SH-SY5Y (cell line): ENCODE results near the gene KRTAP5-5.

Source experiments
- GATA2 ChIP-seq: IDR thresholded peaks from 2 replicates; pipeline ENCODE4 v1.6.1; 2011; ENCODE audit warnings: mild to moderate bottlenecking, low read depth, low read length
- GATA3 ChIP-seq: IDR thresholded peaks from 2 replicates; pipeline ENCODE4 v1.6.1; 2011; ENCODE audit warnings: low read depth, mild to moderate bottlenecking, low read length, moderate library complexity

DNA sequence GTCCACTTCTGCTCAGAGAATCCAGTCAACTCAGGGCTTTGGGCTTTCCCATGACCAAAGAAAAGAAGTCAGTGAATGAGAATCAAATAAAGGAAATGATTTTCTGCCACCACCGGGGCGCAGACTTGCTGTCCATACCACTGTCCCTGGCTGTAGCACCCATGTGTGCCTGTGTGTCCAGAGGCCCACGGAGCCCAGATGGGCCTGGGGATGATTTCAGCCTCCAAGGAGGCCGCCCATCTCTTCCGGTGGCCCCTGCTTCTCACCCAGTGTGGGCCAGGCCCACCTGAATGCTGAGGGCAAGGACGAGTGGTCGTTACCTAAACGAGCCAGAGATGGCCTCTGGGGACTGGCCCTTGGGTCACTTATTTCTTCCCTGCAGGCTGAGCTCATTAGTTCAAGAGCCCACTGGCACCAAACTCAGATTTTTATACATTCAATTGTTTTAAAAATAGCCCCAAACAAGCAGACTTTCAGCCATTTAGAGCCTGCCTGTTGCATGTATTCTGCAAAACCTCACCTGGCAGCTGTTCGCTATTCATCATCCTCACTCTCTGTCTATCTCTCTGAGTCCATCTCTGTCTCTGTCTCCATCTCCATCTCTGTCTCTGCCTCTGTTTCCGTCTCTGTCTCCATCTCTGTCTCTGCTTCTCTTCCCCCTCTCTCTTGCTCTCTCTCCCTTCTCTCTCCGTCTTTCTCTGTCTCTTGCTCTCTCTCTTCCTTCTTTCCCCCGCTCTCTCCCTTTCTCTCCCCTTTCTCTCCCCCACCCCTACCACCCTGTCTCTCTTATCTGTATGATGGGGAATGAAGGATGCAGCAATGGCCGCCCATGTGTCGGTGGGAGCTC lies 24.2 kb downstream of the KRTAP5-5 start:
- TF ChIP-seq GATA3 (no peak), GATA2 (no peak)
